ENCODE measurements around the gene CBLB. TPM values are rescaled to one million over a fixed set of nuclear protein-coding genes. Genes with fewer than 3 reads are reported as not detected.

Gene CBLB
- total and polyA plus RNA-seq, 4 donors, result 3.1 to 22.8 (median 9.8) TPM

DNA sequence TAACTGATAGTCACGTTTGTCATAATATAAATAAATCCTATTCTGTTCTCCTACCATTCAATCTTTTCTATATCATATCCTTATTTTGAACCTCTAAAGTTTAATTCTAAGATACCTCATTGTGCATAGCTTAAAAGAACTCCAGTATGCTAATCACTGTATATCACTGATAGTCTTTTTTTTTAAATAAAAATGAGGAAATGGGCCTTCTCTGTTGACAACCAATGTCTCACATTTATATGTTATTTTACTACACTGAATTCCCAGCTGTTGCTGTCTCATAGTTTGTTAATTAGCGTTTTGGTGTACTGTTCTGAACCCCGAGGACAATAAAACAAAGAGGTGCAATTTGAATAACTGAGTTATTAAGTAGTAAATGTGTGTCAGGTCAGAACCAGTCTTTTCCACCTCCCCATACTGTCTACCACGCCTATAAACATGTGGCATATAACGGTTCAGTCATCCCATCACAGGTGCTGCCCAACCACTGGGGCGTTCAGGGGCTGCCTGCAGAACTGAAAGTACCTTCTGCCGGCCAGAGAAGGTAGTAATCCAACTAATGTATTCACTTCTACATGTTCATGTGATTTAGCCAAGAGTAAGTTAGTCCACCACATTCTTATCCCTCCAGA, 14.9 kb downstream of the CBLB start (continued):
- TF ChIP-seq, protein P1, sequence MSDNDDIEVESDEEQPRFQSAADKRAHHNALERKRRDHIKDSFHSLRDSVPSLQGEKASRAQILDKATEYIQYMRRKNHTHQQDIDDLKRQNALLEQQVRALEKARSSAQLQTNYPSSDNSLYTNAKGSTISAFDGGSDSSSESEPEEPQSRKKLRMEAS (IDR thresholded peaks at IDR 0.05), result no peak

DNA sequence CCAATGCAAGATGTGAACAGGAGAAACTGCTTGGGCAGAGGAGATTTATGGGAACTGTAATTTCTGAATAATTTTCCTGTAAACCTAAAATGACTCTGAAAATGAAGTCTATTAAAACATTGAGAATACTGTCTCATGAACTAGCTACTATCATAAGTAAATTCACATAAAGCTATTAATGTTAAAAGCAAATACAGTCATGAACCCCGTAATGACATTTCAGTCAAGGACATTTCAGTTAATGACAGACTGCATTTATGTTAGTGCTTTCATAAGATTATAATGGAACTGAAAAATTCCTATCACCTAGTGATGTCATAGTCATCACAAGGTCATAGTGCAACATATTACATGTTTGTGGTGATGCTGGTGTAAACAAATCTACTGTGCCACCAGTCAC, 17.2 kb downstream of the CBLB start:
- no peak for DNase-seq (ENCODE audit: low spot score)
- Histone ChIP-seq H3K27ac (ENCODE audit: low read depth in 1 of 2, low read length in 2 of 2) (no peak overlapping the region), H3K4me1 (ENCODE audit: control insufficient read depth in 4 of 4, insufficient read depth in 4 of 4, low read length in 3 of 4) (peaks cover 0 to 2% (median 0%) of the 10 kb centered on the region in 4 donors), H3K9me3 (ENCODE audit: control insufficient read depth in 4 of 4, low read length in 3 of 4) (no peaks in the 10 kb centered on the region), H3K36me3 (ENCODE audit: control insufficient read depth in 4 of 4, insufficient read depth in 3 of 4, low read depth in 1 of 4, low read length in 3 of 4) (peaks cover 0 to 7% (median 6%) of the 10 kb centered on the region in 4 donors), H3K4me3 (ENCODE audit: low read depth in 1 of 3, low read length in 3 of 3) (no peak overlapping the region), H3K9ac (ENCODE audit: low read depth in 1 of 2, low read length in 2 of 2) (no peak overlapping the region), H3K27me3 (ENCODE audit: control insufficient read depth in 4 of 4, insufficient read depth in 4 of 4, low read length in 3 of 4) (no peaks in the 10 kb centered on the region)
- WGBS, result 93% methylated on average over 1 of the region's 1 CpG
- TF ChIP-seq, protein P2, sequence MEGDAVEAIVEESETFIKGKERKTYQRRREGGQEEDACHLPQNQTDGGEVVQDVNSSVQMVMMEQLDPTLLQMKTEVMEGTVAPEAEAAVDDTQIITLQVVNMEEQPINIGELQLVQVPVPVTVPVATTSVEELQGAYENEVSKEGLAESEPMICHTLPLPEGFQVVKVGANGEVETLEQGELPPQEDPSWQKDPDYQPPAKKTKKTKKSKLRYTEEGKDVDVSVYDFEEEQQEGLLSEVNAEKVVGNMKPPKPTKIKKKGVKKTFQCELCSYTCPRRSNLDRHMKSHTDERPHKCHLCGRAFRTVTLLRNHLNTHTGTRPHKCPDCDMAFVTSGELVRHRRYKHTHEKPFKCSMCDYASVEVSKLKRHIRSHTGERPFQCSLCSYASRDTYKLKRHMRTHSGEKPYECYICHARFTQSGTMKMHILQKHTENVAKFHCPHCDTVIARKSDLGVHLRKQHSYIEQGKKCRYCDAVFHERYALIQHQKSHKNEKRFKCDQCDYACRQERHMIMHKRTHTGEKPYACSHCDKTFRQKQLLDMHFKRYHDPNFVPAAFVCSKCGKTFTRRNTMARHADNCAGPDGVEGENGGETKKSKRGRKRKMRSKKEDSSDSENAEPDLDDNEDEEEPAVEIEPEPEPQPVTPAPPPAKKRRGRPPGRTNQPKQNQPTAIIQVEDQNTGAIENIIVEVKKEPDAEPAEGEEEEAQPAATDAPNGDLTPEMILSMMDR (IDR thresholded peaks at IDR 0.05; ENCODE audit: low read depth, low read length, missing input control), result no peak
- no peak for TF ChIP-seq FOXA2 (IDR thresholded peaks at IDR 0.05)

DNA sequence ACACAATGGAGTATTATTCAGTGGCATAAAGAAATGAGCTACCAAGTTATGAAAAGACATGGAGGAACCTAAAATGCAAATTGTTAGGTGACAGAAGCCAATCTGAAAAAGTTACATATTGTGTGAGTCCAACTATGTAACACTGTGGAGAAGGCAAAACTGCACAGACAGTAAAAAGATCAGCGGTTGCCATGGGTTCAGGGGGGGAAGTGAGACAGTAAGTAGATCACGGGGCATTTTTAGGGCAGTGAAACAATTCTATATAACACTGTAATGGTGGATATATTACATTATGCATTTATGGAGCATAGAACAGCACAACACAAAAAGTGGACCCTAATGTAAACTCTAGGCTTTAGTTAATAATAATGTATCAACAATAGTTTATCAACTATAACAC, 17.6 kb downstream of the CBLB start:
- Histone ChIP-seq H3K4me1 (ENCODE audit: control insufficient read depth in 4 of 4, insufficient read depth in 4 of 4, low read length in 3 of 4) (peaks cover 0 to 2% (median 0%) of the 10 kb centered on the region in 4 donors), H3K27ac (ENCODE audit: low read depth in 1 of 2, low read length in 2 of 2) (no peak overlapping the region), H3K9ac (ENCODE audit: low read depth in 1 of 2, low read length in 2 of 2) (no peak overlapping the region), H3K36me3 (ENCODE audit: control insufficient read depth in 4 of 4, insufficient read depth in 3 of 4, low read depth in 1 of 4, low read length in 3 of 4) (peaks cover 0 to 7% (median 6%) of the 10 kb centered on the region in 4 donors), H3K27me3 (ENCODE audit: control insufficient read depth in 4 of 4, insufficient read depth in 4 of 4, low read length in 3 of 4) (no peaks in the 10 kb centered on the region), H3K4me3 (ENCODE audit: low read depth in 1 of 3, low read length in 3 of 3) (no peak overlapping the region), H3K9me3 (ENCODE audit: control insufficient read depth in 4 of 4, low read length in 3 of 4) (no peaks in the 10 kb centered on the region)
- TF ChIP-seq NR2F2 (IDR thresholded peaks at IDR 0.05), result no peak
- TF ChIP-seq RXRA (IDR thresholded peaks at IDR 0.05), result no peak
- no peak for TF ChIP-seq EGR1 (IDR thresholded peaks at IDR 0.05; ENCODE audit: low read depth in 2 of 2)
- no peak for TF ChIP-seq FOXA2 (IDR thresholded peaks at IDR 0.05)
- TF ChIP-seq, protein P3, sequence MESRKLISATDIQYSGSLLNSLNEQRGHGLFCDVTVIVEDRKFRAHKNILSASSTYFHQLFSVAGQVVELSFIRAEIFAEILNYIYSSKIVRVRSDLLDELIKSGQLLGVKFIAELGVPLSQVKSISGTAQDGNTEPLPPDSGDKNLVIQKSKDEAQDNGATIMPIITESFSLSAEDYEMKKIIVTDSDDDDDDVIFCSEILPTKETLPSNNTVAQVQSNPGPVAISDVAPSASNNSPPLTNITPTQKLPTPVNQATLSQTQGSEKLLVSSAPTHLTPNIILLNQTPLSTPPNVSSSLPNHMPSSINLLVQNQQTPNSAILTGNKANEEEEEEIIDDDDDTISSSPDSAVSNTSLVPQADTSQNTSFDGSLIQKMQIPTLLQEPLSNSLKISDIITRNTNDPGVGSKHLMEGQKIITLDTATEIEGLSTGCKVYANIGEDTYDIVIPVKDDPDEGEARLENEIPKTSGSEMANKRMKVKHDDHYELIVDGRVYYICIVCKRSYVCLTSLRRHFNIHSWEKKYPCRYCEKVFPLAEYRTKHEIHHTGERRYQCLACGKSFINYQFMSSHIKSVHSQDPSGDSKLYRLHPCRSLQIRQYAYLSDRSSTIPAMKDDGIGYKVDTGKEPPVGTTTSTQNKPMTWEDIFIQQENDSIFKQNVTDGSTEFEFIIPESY (IDR thresholded peaks at IDR 0.05), result no peak
- TF ChIP-seq GABPA (IDR thresholded peaks at IDR 0.05 in 1 of 2, conservative IDR thresholded peaks at IDR 0.05 in 1 of 2), result no peak
- no peak for TF ChIP-seq HNF4G (IDR thresholded peaks at IDR 0.05)
- TF ChIP-seq HNF4A (conservative IDR thresholded peaks at IDR 0.05), result no peak
- TF ChIP-seq JUND (IDR thresholded peaks at IDR 0.05), result no peak
- TF ChIP-seq, protein P2 (IDR thresholded peaks at IDR 0.05; ENCODE audit: low read depth, low read length, missing input control), result no peak
- TF ChIP-seq FOXA1 (IDR thresholded peaks at IDR 0.05), result no peak
- no peak for TF ChIP-seq TAF1 (conservative IDR thresholded peaks at IDR 0.05)
- no peak for TF ChIP-seq YY1 (IDR thresholded peaks at IDR 0.05)
- no peak for DNase-seq (ENCODE audit: low spot score)
- WGBS, result 92% methylated on average over 2 of the region's 2 CpGs
